IMR-90 (cell line): ENCODE results near the gene ADAMTSL1. TPM values are rescaled to one million over a fixed set of nuclear protein-coding genes. Genes with fewer than 3 reads are reported as not detected.

Experiments used
- ATAC-seq: fragments of 200-7000 bp; cut with Tn5 transposase; 2 replicates; pipeline ENCODE4 v1.9.1; 2020; ENCODE audit warnings: low read depth, mild to moderate bottlenecking, moderate library complexity
- BruUV-seq: library from RNA; stranded (reverse); fragments of 400-500 nt; replicated peaks from 2 replicates; lab custom pipeline; 2021; lab: Mats Ljungman, UMichigan
- CTCF ChIA-PET: fragments of 300-600 bp; formaldehyde crosslinking; extraction: SDS; loops from one replicate; lab custom pipeline; 2021; ENCODE audit warnings: antibody characterized with exemption; lab: Yijun Ruan, JAX
- POLR2A ChIA-PET: fragments of 300-600 bp; sonication (Branson Sonifier 250); formaldehyde crosslinking; loops from one replicate; lab custom pipeline; 2022; ENCODE audit warnings: antibody characterized with exemption; ENCODE audit not compliant: unreplicated experiment; lab: Charles Lee
- DNase-seq: peaks from one replicate; pipeline ENCODE4 v3.0.0; 2013
- H2AFZ ChIP-seq: replicated peaks from 2 replicates; pipeline ENCODE3; 2013; ENCODE audit warnings: low read length, mild to moderate bottlenecking; ENCODE audit not compliant: poor library complexity
- H2AK5ac ChIP-seq: 2 replicates; pipeline ENCODE4 v1.6.1; 2013; ENCODE audit warnings: low read depth, low read length, inconsistent platforms
- H2AK9ac ChIP-seq: replicated peaks from 2 replicates; pipeline ENCODE3; 2013; ENCODE audit warnings: mild to moderate bottlenecking, low read depth, low read length, moderate library complexity; ENCODE audit not compliant: poor library complexity
- H2BK120ac ChIP-seq: 2 replicates; pipeline ENCODE4 v1.6.1; 2013; ENCODE audit warnings: low read depth, low read length, inconsistent platforms
- H2BK15ac ChIP-seq: 3 replicates; pipeline ENCODE4 v1.6.1; 2013; ENCODE audit warnings: low read depth, low read length, inconsistent platforms
- H2BK20ac ChIP-seq: 2 replicates; pipeline ENCODE4 v1.6.1; 2013; ENCODE audit warnings: low read depth, mild to moderate bottlenecking, inconsistent platforms, low read length, moderate library complexity
- H2BK5ac ChIP-seq: 2 replicates; pipeline ENCODE4 v1.6.1; 2013; ENCODE audit warnings: mild to moderate bottlenecking, low read depth, low read length, inconsistent platforms; ENCODE audit not compliant: poor library complexity, severe bottlenecking
- H3K14ac ChIP-seq: replicated peaks from 2 replicates; pipeline ENCODE4 v1.6.1; 2013; ENCODE audit warnings: low read depth, low read length, inconsistent platforms
- H3K18ac ChIP-seq: 2 replicates; pipeline ENCODE4 v1.6.1; 2013; ENCODE audit warnings: low read depth, low read length, control low read depth
- H3K23ac ChIP-seq: 2 replicates; pipeline ENCODE4 v1.6.1; 2013; ENCODE audit warnings: low read depth, low read length, inconsistent platforms
- H3K27ac ChIP-seq: 2 replicates; pipeline ENCODE4 v1.5.1; 2013; ENCODE audit warnings: mild to moderate bottlenecking, control low read depth, low read length; ENCODE audit not compliant: insufficient read depth
- H3K27me3 ChIP-seq: 2 replicates; pipeline ENCODE4 v1.6.1; 2013; ENCODE audit warnings: low read length; ENCODE audit not compliant: control insufficient read depth, insufficient read depth
- H3K36me3 ChIP-seq: 2 replicates; pipeline ENCODE4 v1.6.1; 2013; ENCODE audit warnings: low read length, mixed read lengths; ENCODE audit not compliant: control insufficient read depth, insufficient read depth
- H3K4ac ChIP-seq: 2 replicates; pipeline ENCODE4 v1.6.1; 2013; ENCODE audit warnings: low read depth, low read length, inconsistent platforms
- H3K4me1 ChIP-seq: 2 replicates; pipeline ENCODE4 v1.6.1; 2013; ENCODE audit warnings: low read length, mixed read lengths; ENCODE audit not compliant: control insufficient read depth, insufficient read depth
- H3K4me2 ChIP-seq: 2 replicates; pipeline ENCODE4 v1.6.1; 2013; ENCODE audit warnings: low read depth, mild to moderate bottlenecking, control low read depth, low read length, moderate library complexity
- H3K4me3 ChIP-seq: 2 replicates; pipeline ENCODE4 v1.5.1; 2013; ENCODE audit warnings: low read depth, mild to moderate bottlenecking, control low read depth, low read length, moderate library complexity; ENCODE audit not compliant: insufficient read depth
- H3K56ac ChIP-seq: 2 replicates; pipeline ENCODE4 v1.6.1; 2013; ENCODE audit warnings: low read length, inconsistent platforms; ENCODE audit not compliant: insufficient read depth; ENCODE audit errors: extremely low read depth
- H3K79me1 ChIP-seq, 2 experiments: 2 replicates each; pipeline ENCODE4 v1.6.1; 2013; ENCODE audit warnings: low read length in 2 of 2, inconsistent platforms in 1 of 2, low read depth in 1 of 2
- H3K9ac ChIP-seq: 2 replicates; pipeline ENCODE4 v1.6.1; 2013; ENCODE audit warnings: low read depth, low read length, control low read depth
- H3K9me1 ChIP-seq: 2 replicates; pipeline ENCODE4 v1.6.1; 2013; ENCODE audit warnings: low read length, inconsistent platforms; ENCODE audit not compliant: insufficient read depth
- H3K9me3 ChIP-seq: 2 replicates; pipeline ENCODE4 v1.6.1; 2013; ENCODE audit warnings: low read length; ENCODE audit not compliant: control insufficient read depth, insufficient read depth
- H4K20me1 ChIP-seq: 2 replicates; pipeline ENCODE4 v1.6.1; 2013; ENCODE audit warnings: low read length, inconsistent platforms; ENCODE audit not compliant: insufficient read depth
- H4K5ac ChIP-seq: 2 replicates; pipeline ENCODE4 v1.6.1; 2013; ENCODE audit warnings: mild to moderate bottlenecking, low read depth, low read length, control low read depth
- H4K8ac ChIP-seq, 2 experiments: 2 replicates each; pipeline ENCODE4 v1.6.1; 2013; ENCODE audit warnings: low read depth in 2 of 2, low read length in 2 of 2, control low read depth in 1 of 2, inconsistent platforms in 1 of 2
- H4K91ac ChIP-seq: 2 replicates; pipeline ENCODE4 v1.6.1; 2013; ENCODE audit warnings: low read depth, low read length, inconsistent platforms; ENCODE audit not compliant: insufficient read depth
- BHLHE40 ChIP-seq: fragments of 150-350 bp; IDR thresholded peaks from 2 replicates; pipeline ENCODE4 v1.6.1; 2016; ENCODE audit warnings: mild to moderate bottlenecking, low read depth, low read length
- CEBPB ChIP-seq: IDR thresholded peaks from 2 replicates; pipeline ENCODE4 v1.6.1; 2012; ENCODE audit warnings: low read depth, low read length, improper control_type of control experiment
- CHD1 ChIP-seq: IDR thresholded peaks from 2 replicates; pipeline ENCODE4 v1.6.1; 2012; ENCODE audit warnings: low read depth, low read length, improper control_type of control experiment
- CTCF ChIP-seq: conservative IDR thresholded peaks from 2 replicates; pipeline ENCODE4 v1.5.1; 2012; ENCODE audit warnings: mild to moderate bottlenecking, low read depth, low read length, improper control_type of control experiment
- ELK1 ChIP-seq: fragments of 150-350 bp; IDR thresholded peaks from 2 replicates; pipeline ENCODE4 v1.6.1; 2016; ENCODE audit warnings: low read depth, mild to moderate bottlenecking, low read length, moderate library complexity, borderline replicate concordance
- FOS ChIP-seq: fragments of 150-350 bp; IDR thresholded peaks from 2 replicates; pipeline ENCODE4 v1.6.1; 2016; ENCODE audit warnings: low read depth, low read length
- MAZ ChIP-seq: IDR thresholded peaks from 2 replicates; pipeline ENCODE4 v1.6.1; 2012; ENCODE audit warnings: low read depth, mild to moderate bottlenecking, low read length, improper control_type of control experiment, moderate library complexity, borderline replicate concordance
- MXI1 ChIP-seq: IDR thresholded peaks from 2 replicates; pipeline ENCODE4 v1.6.1; 2012; ENCODE audit warnings: low read depth, mild to moderate bottlenecking, low read length, moderate library complexity, borderline replicate concordance
- NFE2L2 ChIP-seq: fragments of 150-350 bp; IDR thresholded peaks from 2 replicates; pipeline ENCODE4 v1.6.1; 2016; ENCODE audit warnings: low read depth, mild to moderate bottlenecking, low read length
- RAD21 ChIP-seq: IDR thresholded peaks from 2 replicates; pipeline ENCODE4 v1.6.1; 2012; ENCODE audit warnings: low read length, improper control_type of control experiment
- RCOR1 ChIP-seq: IDR thresholded peaks from 2 replicates; pipeline ENCODE4 v1.6.1; 2012; ENCODE audit warnings: mild to moderate bottlenecking, low read length, improper control_type of control experiment; ENCODE audit not compliant: insufficient replicate concordance
- RFX5 ChIP-seq: IDR thresholded peaks from 2 replicates; pipeline ENCODE4 v1.8.0; 2012; ENCODE audit warnings: low read depth, mild to moderate bottlenecking, low read length, moderate library complexity
- SMC3 ChIP-seq: fragments of 150-350 bp; IDR thresholded peaks from 2 replicates; pipeline ENCODE4 v1.6.1; 2016; ENCODE audit warnings: low read depth, mild to moderate bottlenecking, antibody characterized with exemption, low read length, moderate library complexity
- WGBS, 2 experiments: methylation state at CpG; one replicate each; pipeline versions ENCODE4 v1.1.5 to v1.1.7; 2013; ENCODE audit warnings: missing lambda C conversion rate in 2 of 2; ENCODE audit not compliant: insufficient read length in 1 of 2; ENCODE audit errors: extremely low coverage in 2 of 2; 5-methylcytosine and 5-hydroxymethylcytosine counted together
- dilution Hi-C: fragments of 300-500 bp; cut with HindIII; formaldehyde crosslinking; loops from one replicate; pipeline ENCODE4 v1.14.3; 2018; ENCODE audit warnings: low sequenced_read_pairs; ENCODE audit not compliant: unreplicated experiment
- in situ Hi-C: fragments of 300-500 bp; cut with MboI; formaldehyde crosslinking; loops from 3 replicates; pipeline ENCODE4 v1.14.3; 2019; ENCODE audit warnings: low sequenced_read_pairs, inconsistent platforms, mixed read lengths
- intact Hi-C: fragments of 100-400 bp; cut with micrococcal nuclease; formaldehyde crosslinking; loops from 2 replicates; pipeline ENCODE4 v1.10.0; 2022
- polyA plus RNA-seq, 3 experiments: library from polyadenylated mRNA; depleted of rRNA; stranded (reverse); fragments of >200 nt; gene quantifications; 2 replicates each; pipeline ENCODE4 v1.2.3, GENCODE V29; 2012; ENCODE audit warnings: low replicate concordance in 1 of 3
- total RNA-seq: library from RNA; depleted of rRNA; stranded (reverse); fragments of >200 nt; gene quantifications from 2 replicates; pipeline ENCODE4 v1.2.3, GENCODE V29; 2012
- TF ChIP-seq, protein P1 (sequence below): fragments of 150-350 bp; IDR thresholded peaks from 2 replicates; pipeline ENCODE4 v1.6.1; 2017; ENCODE audit warnings: mild to moderate bottlenecking, antibody characterized with exemption, low read length, low read depth

The ADAMTSL1 gene
- total and polyA plus RNA-seq, 2 of the 4 experiments (the other 2 are of a cell fraction) = 38.2 to 62.2 TPM

GRCh38 chr9:18566121-18566520 is 92.2 kb downstream of the ADAMTSL1 start:
- Histone ChIP-seq H3K27ac (no peak overlapping the region), H3K4me2 (peak overlapping the region; percentile 33; the same call in 1 of the 2 replicates), H3K27me3 (no peaks in the 10 kb centered on the region), H4K5ac (no peak overlapping the region), H2AK5ac (peak overlapping the region; percentile 57; the same call in 1 of the 2 replicates), H3K79me1 (0 out of 4 replicates have a peak, but pooled peaks cover 0 to 4% of the 10 kb centered on the region in 2 experiments), H2BK5ac (no peak overlapping the region), H3K4me1 (peaks cover 6% of the 10 kb centered on the region; the same call in 1 of the 2 replicates), H3K18ac (no peak overlapping the region), H2AFZ (no peak overlapping the region), H3K23ac (no peak overlapping the region), H4K8ac (peak overlapping the region in 1 of 2 experiments; percentile 38; a peak in 1 of 4 replicates), H3K9me3 (0 out of 2 replicates have a peak, but pooled peaks cover 2% of the 10 kb centered on the region), H3K4me3 (no peak overlapping the region), H3K4ac (peak overlapping the region; percentile 67; the same call in 1 of the 2 replicates), H2BK120ac (peak overlapping the region; percentile 67; the same call in 1 of the 2 replicates), H3K36me3 (no peaks in the 10 kb centered on the region), H4K20me1 (no peaks in the 10 kb centered on the region), H2AK9ac (no peak overlapping the region), H3K9ac (no peak overlapping the region), H4K91ac (no peak overlapping the region), H3K9me1 (peaks cover 4% of the 10 kb centered on the region; the same call in 1 of the 2 replicates), H2BK20ac (no peak overlapping the region), H3K56ac (no peak overlapping the region), H3K14ac (peak overlapping the region; percentile 20; the same call in 1 of the 2 replicates), H2BK15ac (peak overlapping the region; percentile 2; the same call in 1 of the 3 replicates)
- dilution Hi-C loops = no loop called here
- no TSS peak for BruUV-seq
- ChIA-PET POLR2A (no interaction called here), CTCF (no interaction called here)
- in situ Hi-C loops = no loop called here
- no CpG with 5 or more reads among the region's 5 CpGs for WGBS, 2 experiments
- intact Hi-C loops = no loop called here
- peak; percentile 65 for ATAC-seq
- TF ChIP-seq FOS (no peak), RFX5 (no peak), BHLHE40 (no peak), CTCF (no peak), MXI1 (no peak), ELK1 (no peak), SMC3 (no peak), CHD1 (no peak), NFE2L2 (no peak), RCOR1 (no peak), CEBPB (no peak), MAZ (no peak), RAD21 (no peak)
- TF ChIP-seq, protein P1, sequence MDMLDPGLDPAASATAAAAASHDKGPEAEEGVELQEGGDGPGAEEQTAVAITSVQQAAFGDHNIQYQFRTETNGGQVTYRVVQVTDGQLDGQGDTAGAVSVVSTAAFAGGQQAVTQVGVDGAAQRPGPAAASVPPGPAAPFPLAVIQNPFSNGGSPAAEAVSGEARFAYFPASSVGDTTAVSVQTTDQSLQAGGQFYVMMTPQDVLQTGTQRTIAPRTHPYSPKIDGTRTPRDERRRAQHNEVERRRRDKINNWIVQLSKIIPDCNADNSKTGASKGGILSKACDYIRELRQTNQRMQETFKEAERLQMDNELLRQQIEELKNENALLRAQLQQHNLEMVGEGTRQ = no peak
- peak; percentile 91 for DNase-seq
